IPS-18a (cell line): ENCODE data around the gene TCF7L1.

Experiments used
- H3K27ac ChIP-seq: one replicate; pipeline ENCODE4 v1.5.1; 2013; ENCODE audit warnings: low read length
- H3K27me3 ChIP-seq: one replicate; pipeline ENCODE4 v1.6.1; 2013; ENCODE audit warnings: mild to moderate bottlenecking, low read length; ENCODE audit not compliant: control insufficient read depth, insufficient read depth
- H3K36me3 ChIP-seq: one replicate; pipeline ENCODE4 v1.6.1; 2013; ENCODE audit warnings: low read depth, low read length; ENCODE audit not compliant: control insufficient read depth
- H3K4me1 ChIP-seq: one replicate; pipeline ENCODE4 v1.6.1; 2013; ENCODE audit warnings: low read depth, low read length; ENCODE audit not compliant: control insufficient read depth
- H3K4me3 ChIP-seq: one replicate; pipeline ENCODE4 v1.5.1; 2013; ENCODE audit warnings: low read length
- H3K9ac ChIP-seq: one replicate; pipeline ENCODE4 v1.6.1; 2013; ENCODE audit warnings: mild to moderate bottlenecking, low read length, moderate library complexity
- H3K9me3 ChIP-seq: one replicate; pipeline ENCODE4 v1.6.1; 2013; ENCODE audit warnings: low read depth, low read length; ENCODE audit not compliant: control insufficient read depth

Gene TCF7L1

DNA sequence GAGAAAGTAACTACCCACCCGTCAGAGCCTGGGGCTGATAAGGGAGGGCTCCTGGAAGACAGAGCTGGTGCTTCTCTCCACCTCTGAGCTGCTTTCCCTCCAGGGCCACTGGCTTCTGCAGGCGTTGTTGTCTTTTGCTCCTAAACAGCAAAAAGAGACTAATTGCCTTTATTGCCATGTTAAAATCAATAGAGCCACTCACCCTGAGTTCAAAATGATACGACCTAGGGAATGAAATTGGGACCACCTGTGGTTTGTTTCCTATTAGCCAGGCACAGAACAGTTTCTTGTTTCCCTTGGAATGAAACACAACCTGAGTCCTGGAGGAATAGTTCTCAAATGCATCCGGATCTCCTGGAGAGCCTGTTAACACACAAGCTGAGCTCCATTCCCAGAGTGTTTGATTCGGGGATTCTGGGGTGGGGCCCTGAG is 45.8 kb downstream of the TCF7L1 start:
- no peaks in the 10 kb centered on the region for H3K27me3 ChIP-seq
- H3K9me3 ChIP-seq = no peaks in the 10 kb centered on the region
- no peak overlapping the region for H3K9ac ChIP-seq
- H3K4me3 ChIP-seq = peak overlapping the region; percentile 3
- H3K4me1 ChIP-seq = peaks cover 59% of the 10 kb centered on the region
- peaks cover 3% of the 10 kb centered on the region for H3K36me3 ChIP-seq
- peak overlapping the region; percentile 3 for H3K27ac ChIP-seq

DNA sequence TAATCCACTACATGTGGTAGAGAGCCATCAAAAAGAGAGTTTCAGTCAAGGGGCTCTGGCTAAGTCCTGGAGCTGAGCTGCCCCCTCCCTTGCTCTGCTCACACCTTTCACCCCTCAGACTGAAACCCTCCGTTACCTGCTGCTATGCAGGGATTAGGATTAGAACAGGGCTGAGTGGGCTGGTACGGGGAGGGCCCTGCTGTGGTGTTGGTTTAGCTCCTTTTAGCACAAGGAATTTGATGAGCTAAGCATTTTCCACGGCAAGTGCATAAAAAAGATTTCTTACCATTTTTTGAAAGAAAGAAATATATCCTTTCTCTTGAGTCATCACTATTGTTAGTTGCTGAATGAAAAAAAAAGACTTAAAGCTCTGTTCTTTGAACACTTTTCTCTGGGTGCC is 46.3 kb downstream of the TCF7L1 start:
- peak overlapping the region; percentile 3 for H3K4me3 ChIP-seq
- H3K9me3 ChIP-seq = no peaks in the 10 kb centered on the region
- no peaks in the 10 kb centered on the region for H3K27me3 ChIP-seq
- H3K27ac ChIP-seq = no peak overlapping the region
- H3K9ac ChIP-seq = no peak overlapping the region
- H3K4me1 ChIP-seq = peaks cover 59% of the 10 kb centered on the region
- H3K36me3 ChIP-seq = no peaks in the 10 kb centered on the region

DNA sequence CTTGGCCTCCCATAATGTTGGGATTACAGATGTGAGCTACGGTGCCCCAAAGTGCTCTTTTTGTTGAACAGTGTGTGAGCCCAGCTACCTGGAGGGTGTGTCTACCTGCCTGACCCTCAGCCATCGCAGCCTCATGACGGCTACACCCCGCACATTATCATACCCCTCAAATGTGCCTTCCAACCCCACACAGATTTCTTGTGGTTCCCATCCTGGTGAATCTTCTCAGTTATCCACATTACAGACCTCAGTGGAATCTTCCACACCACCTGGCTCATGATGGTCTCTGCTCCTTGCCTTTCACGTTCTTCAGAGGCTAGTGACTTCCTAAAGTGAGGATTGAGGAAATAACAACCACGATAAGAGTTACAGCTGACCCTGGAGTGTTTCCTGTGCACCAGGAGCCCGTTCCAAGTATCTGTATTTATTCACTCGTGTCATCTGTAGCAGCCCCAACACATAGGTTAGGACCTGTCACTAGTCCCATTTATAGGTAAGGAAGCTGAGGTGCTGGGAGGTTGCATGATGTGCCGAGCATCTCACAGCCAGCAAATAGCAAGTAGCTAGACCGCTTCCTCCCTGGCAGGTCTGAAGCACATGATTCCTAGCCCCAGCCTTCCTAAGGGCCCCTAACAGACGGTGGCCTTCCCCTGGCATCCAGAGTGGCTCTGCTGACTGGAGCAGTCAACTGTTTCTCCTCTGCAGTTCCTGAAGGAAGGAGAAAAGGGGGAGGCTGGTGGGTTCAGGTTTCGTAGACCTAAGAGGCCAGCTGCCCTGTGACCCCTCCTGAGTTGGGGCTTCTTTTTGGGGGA is 47.3 kb downstream of the TCF7L1 start:
- Histone ChIP-seq H3K4me1 (peaks cover 49% of the 10 kb centered on the region), H3K36me3 (no peaks in the 10 kb centered on the region), H3K27ac (no peak overlapping the region), H3K27me3 (no peaks in the 10 kb centered on the region), H3K9ac (no peak overlapping the region), H3K4me3 (no peak overlapping the region), H3K9me3 (no peaks in the 10 kb centered on the region)

DNA sequence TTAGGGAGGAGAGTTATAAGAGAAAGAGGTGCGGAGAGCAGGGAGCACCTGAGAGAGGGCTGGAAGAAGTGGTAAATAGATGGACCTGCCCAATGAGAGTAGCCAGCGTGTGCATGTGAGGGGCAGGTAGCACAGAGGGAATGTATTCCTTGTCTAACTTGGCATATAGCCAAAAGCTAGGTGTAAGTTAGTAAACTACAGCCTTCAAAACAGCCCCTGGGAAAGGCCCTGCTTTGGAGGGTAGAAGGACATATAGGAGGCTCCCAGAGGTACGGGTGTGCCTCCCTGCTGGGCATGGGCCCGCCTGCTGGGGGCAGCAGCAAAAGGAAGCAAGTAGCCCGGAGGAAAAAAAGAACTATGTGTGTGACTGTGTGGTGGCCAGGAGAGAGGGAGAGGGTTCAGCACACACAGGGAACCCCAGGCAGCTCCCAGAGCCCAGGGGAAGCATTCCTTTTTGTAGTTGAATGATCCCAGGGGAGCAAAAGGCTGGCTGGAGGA is 48.0 kb downstream of the TCF7L1 start:
- H3K4me3 ChIP-seq = no peak overlapping the region
- no peaks in the 10 kb centered on the region for H3K27me3 ChIP-seq
- H3K4me1 ChIP-seq = peaks cover 43% of the 10 kb centered on the region
- H3K9me3 ChIP-seq = no peaks in the 10 kb centered on the region
- no peak overlapping the region for H3K9ac ChIP-seq
- H3K27ac ChIP-seq = no peak overlapping the region
- no peaks in the 10 kb centered on the region for H3K36me3 ChIP-seq

DNA sequence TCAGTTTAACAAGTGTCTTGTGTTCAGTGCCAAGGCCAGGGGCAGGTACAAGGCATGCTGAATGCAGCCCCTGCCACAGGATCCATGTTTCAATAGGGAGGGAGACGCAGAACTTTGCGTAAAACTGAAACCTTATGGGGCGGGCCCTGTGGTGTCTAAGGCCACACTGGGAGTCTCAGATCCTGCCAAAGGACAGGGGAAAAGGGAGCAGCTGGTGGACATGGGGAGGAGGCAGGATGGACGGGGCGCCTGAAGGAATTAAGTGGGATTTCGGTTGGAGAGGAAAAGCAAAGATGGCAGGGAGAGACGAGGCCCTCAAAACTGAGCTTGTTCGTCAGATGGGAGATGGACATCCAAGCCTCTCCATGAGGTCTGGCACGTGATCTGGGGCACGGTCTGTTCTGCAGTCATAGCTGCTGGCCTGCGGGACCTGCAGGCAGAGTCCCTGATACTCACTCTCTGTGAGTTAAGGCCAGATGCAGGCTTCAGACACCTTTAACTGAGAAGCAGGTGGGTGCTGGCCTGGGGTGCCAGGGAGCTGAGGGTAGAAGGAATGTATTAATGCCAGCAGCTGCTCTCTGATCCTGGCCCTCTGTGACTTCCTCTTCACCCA is 48.8 kb downstream of the TCF7L1 start:
- Histone ChIP-seq H3K36me3 (peaks cover 3% of the 10 kb centered on the region), H3K9me3 (no peaks in the 10 kb centered on the region), H3K27me3 (no peaks in the 10 kb centered on the region), H3K27ac (no peak overlapping the region), H3K4me1 (peaks cover 42% of the 10 kb centered on the region), H3K4me3 (no peak overlapping the region), H3K9ac (no peak overlapping the region)

DNA sequence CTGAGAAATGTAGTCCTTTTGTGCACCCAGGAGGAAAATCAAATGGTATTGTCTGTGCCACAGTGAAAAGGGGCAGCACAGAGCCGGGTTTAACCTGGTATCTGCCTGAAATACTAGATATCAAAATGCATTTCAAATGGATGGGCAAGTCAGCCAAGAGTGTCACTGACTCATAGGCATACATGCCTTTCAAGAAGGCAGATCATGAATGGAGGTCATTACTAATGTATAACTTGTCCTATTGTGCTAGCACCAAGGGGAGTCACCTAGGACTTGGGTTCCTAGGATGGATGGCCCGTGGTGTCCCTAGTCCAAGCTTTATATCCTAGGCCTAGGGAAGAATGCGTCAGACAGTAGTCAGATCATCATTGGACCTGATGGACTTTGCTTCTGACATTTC is 49.9 kb downstream of the TCF7L1 start:
- Histone ChIP-seq H3K36me3 (peaks cover 6% of the 10 kb centered on the region), H3K4me1 (peaks cover 37% of the 10 kb centered on the region), H3K4me3 (no peak overlapping the region), H3K9me3 (no peaks in the 10 kb centered on the region), H3K27ac (no peak overlapping the region), H3K9ac (no peak overlapping the region), H3K27me3 (no peaks in the 10 kb centered on the region)

DNA sequence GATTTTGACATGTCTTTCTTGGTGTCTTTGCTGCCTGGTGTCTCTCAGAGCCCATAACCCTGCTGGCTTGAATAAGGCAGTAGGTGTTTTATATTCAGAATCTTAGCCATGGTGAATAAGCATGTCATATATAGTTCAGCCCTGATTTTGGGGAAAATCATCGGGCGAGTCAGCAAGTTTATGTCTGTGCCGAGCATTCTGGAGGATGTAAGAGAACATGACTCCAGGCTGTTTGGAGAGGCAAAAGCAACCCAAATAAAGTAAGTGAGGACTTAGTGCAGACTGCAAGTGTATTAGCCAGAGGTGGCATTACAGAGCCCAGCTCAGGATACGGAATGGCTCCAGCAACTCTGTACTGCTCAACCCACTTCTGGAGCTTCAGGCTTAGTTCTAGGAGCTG is 50.3 kb downstream of the TCF7L1 start:
- no peaks in the 10 kb centered on the region for H3K27me3 ChIP-seq
- peaks cover 35% of the 10 kb centered on the region for H3K4me1 ChIP-seq
- no peaks in the 10 kb centered on the region for H3K9me3 ChIP-seq
- H3K36me3 ChIP-seq = peaks cover 6% of the 10 kb centered on the region
- no peak overlapping the region for H3K4me3 ChIP-seq
- no peak overlapping the region for H3K9ac ChIP-seq
- no peak overlapping the region for H3K27ac ChIP-seq

DNA sequence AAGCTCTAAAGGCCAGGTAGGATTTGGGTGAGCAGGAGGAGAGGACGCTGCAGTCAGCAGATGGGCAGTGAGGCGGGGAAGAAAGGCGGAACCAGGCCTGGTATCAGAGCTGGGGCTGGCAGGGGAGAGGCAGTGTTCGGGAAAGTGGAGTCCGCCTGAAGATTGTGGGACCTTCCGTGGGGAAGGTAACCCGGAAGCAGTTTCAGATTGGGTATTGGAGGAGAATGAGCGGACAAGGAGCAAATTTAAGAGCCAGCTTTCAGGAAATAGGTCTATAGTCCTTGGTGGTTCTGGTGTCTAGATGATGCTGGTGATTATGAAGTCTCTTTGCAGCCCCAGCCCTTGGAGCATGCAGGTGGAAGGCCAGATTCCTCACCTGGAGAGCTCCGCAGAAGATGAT is 51.0 kb downstream of the TCF7L1 start:
- H3K27me3 ChIP-seq = no peaks in the 10 kb centered on the region
- no peak overlapping the region for H3K9ac ChIP-seq
- H3K4me3 ChIP-seq = no peak overlapping the region
- peaks cover 6% of the 10 kb centered on the region for H3K36me3 ChIP-seq
- H3K27ac ChIP-seq = no peak overlapping the region
- H3K4me1 ChIP-seq = peaks cover 35% of the 10 kb centered on the region
- no peaks in the 10 kb centered on the region for H3K9me3 ChIP-seq

DNA sequence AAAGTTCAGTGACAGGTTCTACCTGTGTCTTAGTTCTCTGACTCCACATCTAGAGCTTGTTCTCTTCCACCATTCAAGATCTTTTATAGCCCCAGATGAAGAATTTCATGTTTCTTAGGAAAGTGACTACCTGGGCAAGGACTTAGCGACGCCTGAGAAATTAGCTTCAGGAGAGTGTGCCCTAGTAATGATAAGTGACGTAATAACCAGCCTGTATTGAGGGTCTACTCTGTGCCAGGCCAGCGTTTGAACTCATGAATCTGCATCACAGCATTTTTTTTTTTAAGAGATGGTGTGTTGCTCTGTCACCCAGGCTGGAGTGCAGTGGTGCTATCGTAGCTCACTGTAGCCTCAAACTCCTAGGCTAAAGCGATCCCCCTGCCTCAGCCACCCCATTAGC is 51.8 kb downstream of the TCF7L1 start:
- H3K27me3 ChIP-seq = no peaks in the 10 kb centered on the region
- H3K36me3 ChIP-seq = peaks cover 6% of the 10 kb centered on the region
- no peak overlapping the region for H3K27ac ChIP-seq
- no peaks in the 10 kb centered on the region for H3K9me3 ChIP-seq
- H3K4me3 ChIP-seq = no peak overlapping the region
- H3K9ac ChIP-seq = no peak overlapping the region
- H3K4me1 ChIP-seq = peaks cover 29% of the 10 kb centered on the region

DNA sequence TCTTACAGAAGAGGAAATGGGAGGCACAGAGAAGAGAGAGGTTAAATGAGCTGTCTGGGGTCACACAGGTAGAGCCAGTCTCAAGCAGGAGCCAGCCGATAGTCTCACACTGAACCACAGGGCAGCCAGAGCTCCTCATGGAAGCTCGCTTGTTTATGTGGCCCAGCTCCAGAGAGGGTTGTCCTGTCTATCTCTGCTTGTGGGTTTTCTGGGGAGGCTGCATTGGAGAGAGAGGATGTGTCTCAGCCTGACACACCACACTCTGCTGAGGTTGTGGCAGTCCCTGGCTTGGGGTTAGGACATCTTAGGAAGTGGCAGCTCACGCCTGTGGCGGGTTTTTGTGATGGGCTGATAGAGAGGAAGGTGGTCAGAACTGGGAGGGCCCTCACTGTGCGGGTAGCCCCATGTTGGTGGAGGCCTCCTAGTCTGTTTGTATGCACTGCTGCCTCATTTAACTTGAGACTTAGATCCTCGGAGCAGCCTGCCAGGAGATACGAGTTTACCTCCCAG is 52.3 kb downstream of the TCF7L1 start:
- H3K9me3 ChIP-seq = no peaks in the 10 kb centered on the region
- H3K27me3 ChIP-seq = no peaks in the 10 kb centered on the region
- H3K4me1 ChIP-seq = peaks cover 24% of the 10 kb centered on the region
- no peak overlapping the region for H3K9ac ChIP-seq
- no peak overlapping the region for H3K27ac ChIP-seq
- H3K4me3 ChIP-seq = no peak overlapping the region
- H3K36me3 ChIP-seq = peaks cover 6% of the 10 kb centered on the region

DNA sequence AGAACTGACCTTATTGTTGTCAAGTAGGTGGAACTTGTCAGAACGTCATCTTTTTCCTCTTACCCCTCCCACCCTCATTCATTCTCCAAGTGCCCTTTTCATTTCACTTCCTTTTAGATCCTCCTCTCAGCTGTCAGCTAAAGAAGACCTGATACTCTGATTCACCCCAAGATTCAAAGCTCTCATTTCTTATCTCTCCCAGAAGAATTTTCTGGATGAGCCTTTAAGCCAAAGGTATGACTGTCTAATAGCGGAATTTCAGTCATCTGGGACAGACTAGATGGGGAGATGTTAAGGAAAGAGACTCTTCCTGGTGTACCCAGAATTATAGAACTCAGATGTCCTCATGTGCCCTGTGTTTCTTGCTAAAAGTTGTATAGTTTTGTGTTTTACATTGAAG is 53.9 kb downstream of the TCF7L1 start:
- Histone ChIP-seq H3K27me3 (no peaks in the 10 kb centered on the region), H3K4me3 (no peak overlapping the region), H3K27ac (no peak overlapping the region), H3K9ac (no peak overlapping the region), H3K36me3 (peaks cover 6% of the 10 kb centered on the region), H3K9me3 (no peaks in the 10 kb centered on the region), H3K4me1 (peaks cover 11% of the 10 kb centered on the region)
